Sigmoid colon (tissue), 7 donors: ENCODE results near the gene TP53I11. TPM values are rescaled to one million over a fixed set of nuclear protein-coding genes. Genes with fewer than 3 reads are reported as not detected.

ENCODE experiments used
- DNase-seq: peaks from one replicate; pipeline ENCODE4 v3.0.0-alpha.2; 2019
- H3K27ac ChIP-seq, 4 donors: fragments of 200-600 bp; sonication (generic); one replicate each; pipeline ENCODE4 v1.5.1; 2016 to 2019; ENCODE audit warnings: mild to moderate bottlenecking in 1 of 4
- H3K27me3 ChIP-seq, 3 donors: fragments of 200-600 bp; sonication (generic); one replicate each; pipeline ENCODE4 v1.5.1; 2019; ENCODE audit warnings: mild to moderate bottlenecking in 1 of 3
- H3K36me3 ChIP-seq, 4 donors: fragments of 200-600 bp; sonication (generic); one replicate each; pipeline ENCODE4 v1.5.1; 2016 to 2019
- H3K4me1 ChIP-seq, 4 donors: fragments of 200-600 bp; sonication (generic); one replicate each; pipeline ENCODE4 v1.5.1; 2017 to 2019
- H3K4me3 ChIP-seq, 4 donors: fragments of 200-600 bp; sonication (generic); one replicate each; pipeline ENCODE4 v1.5.1; 2017 to 2019; ENCODE audit warnings: mild to moderate bottlenecking in 2 of 4, moderate library complexity in 1 of 4
- H3K9me3 ChIP-seq, 4 donors: fragments of 200-600 bp in 3 of 4; sonication (generic) in 3 of 4; one replicate each; pipeline versions ENCODE4 v1.5.1 to v1.6.1; 2013 to 2019
- CTCF ChIP-seq, 4 experiments: fragments of 450-650 bp in 3 of 4; fragments of 200-600 bp in 1 of 4; IDR thresholded peaks; one replicate each; pipeline ENCODE4 v1.5.1; 2016 to 2019; ENCODE audit warnings: antibody characterized with exemption in 4 of 4, mild to moderate bottlenecking in 3 of 4, moderate library complexity in 2 of 4
- EP300 ChIP-seq, 4 donors: sonication (generic); formaldehyde crosslinking; IDR thresholded peaks; one replicate each; pipeline ENCODE4 v1.6.1; 2017; ENCODE audit warnings: antibody characterized with exemption in 4 of 4
- POLR2A ChIP-seq, 2 donors: fragments of 450-650 bp; IDR thresholded peaks; one replicate each; pipeline ENCODE4 v1.6.1; 2016; ENCODE audit warnings: antibody characterized with exemption in 2 of 2, mild to moderate bottlenecking in 2 of 2, moderate library complexity in 2 of 2
- POLR2AphosphoS5 ChIP-seq, 4 donors: sonication (generic); formaldehyde crosslinking; IDR thresholded peaks; one replicate each; pipeline ENCODE4 v1.6.1; 2017; ENCODE audit warnings: antibody characterized with exemption in 4 of 4
- WGBS, 2 donors: extraction: QIAGEN DNeasy Blood & Tissue Kit; methylation state at CpG; one replicate each; pipeline ENCODE4 v1.1.7; 2013; 5-methylcytosine and 5-hydroxymethylcytosine counted together
- intact Hi-C: fragments of 100-400 bp; cut with DNase I; formaldehyde crosslinking; loops from one replicate; pipeline ENCODE4 v1.15.1; 2023
- polyA plus RNA-seq, 3 donors: library from polyadenylated mRNA; stranded (reverse); fragments of 200-250 nt; gene quantifications; one replicate each; pipeline ENCODE4 v1.2.3, GENCODE V29; 2013
- total RNA-seq, 4 donors: library from RNA; depleted of rRNA; stranded (reverse); fragments of >200 nt; gene quantifications; one replicate each; pipeline ENCODE4 v1.1.0, GENCODE V29; 2016
- donor health status: healthy with polysubstance abuse.
- donor health status: Bipolar disorder and iron deficiency.
- donor health status: healthy.

Gene TP53I11
- total and polyA plus RNA-seq, 7 donors = 12.0 to 67.0 (median 17.9) TPM

DNA sequence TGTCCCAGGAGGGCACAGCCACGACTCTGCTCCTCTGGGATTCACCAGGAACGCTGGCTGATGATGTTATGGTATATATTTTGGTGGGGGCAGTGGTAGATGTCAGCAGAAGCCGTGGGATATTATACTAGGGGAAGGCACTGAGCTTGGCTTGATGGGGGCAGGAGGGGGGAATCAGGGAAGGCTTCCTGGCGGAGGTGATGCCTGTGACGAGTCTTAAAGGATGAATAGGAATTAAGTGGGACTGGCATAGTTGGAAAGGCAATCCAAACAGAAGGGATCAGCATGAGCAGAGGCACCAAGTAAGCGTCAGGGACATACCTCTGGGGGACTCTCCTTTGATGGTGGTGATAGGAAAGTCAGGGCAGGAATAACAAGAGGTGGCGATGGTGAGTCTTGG, 47.6 kb downstream of the TP53I11 start:
- WGBS, 2 donors = 85 to 89% methylated on average over 7 of the region's 7 CpGs
- Histone ChIP-seq H3K36me3 (peaks cover 0 to 17% (median 0%) of the 10 kb centered on the region in 4 donors), H3K4me1 (peaks cover 0 to 25% (median 8%) of the 10 kb centered on the region in 4 donors), H3K27me3 (no peaks in the 10 kb centered on the region), H3K9me3 (no peaks in the 10 kb centered on the region), H3K4me3 (no peak overlapping the region), H3K27ac (no peak overlapping the region)
- no peak for DNase-seq
- intact Hi-C loops = no loop called here
- TF ChIP-seq POLR2A (IDR thresholded peaks at IDR 0.05) (no peak), CTCF (IDR thresholded peaks at IDR 0.05) (no peak), EP300 (IDR thresholded peaks at IDR 0.05) (no peak), POLR2AphosphoS5 (IDR thresholded peaks at IDR 0.05) (no peak)

DNA sequence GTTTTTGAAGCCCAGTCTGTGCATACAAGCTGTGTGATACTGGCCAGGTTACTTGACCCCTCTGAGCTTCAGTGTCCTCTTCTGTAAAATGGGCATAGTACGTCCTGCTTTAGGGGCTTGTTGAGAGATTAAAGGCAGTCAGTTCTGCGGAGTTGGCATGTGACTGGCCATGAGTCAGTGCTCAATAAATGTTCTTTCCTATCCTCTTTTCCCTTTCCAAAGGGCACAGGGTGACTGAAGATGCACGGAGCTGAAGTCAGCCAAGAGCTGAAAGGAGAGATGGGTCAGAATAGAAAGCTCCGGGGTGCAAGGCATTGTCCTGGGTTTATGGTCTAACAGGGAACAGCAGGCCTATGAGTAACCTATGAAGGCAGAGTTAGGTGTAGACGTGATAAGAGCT, 48.9 kb downstream of the TP53I11 start:
- Histone ChIP-seq H3K36me3 (peaks cover 0 to 17% (median 0%) of the 10 kb centered on the region in 4 donors), H3K4me3 (no peak overlapping the region), H3K4me1 (peaks cover 0 to 25% (median 8%) of the 10 kb centered on the region in 4 donors), H3K9me3 (no peaks in the 10 kb centered on the region), H3K27ac (no peak overlapping the region), H3K27me3 (no peaks in the 10 kb centered on the region)
- DNase-seq = no peak
- 85 to 92% methylated on average over 5 of the region's 5 CpGs for WGBS, 2 donors
- intact Hi-C loops = no loop called here
- TF ChIP-seq EP300 (IDR thresholded peaks at IDR 0.05) (no peak), POLR2AphosphoS5 (IDR thresholded peaks at IDR 0.05) (no peak), POLR2A (IDR thresholded peaks at IDR 0.05) (no peak), CTCF (IDR thresholded peaks at IDR 0.05) (no peak)

DNA sequence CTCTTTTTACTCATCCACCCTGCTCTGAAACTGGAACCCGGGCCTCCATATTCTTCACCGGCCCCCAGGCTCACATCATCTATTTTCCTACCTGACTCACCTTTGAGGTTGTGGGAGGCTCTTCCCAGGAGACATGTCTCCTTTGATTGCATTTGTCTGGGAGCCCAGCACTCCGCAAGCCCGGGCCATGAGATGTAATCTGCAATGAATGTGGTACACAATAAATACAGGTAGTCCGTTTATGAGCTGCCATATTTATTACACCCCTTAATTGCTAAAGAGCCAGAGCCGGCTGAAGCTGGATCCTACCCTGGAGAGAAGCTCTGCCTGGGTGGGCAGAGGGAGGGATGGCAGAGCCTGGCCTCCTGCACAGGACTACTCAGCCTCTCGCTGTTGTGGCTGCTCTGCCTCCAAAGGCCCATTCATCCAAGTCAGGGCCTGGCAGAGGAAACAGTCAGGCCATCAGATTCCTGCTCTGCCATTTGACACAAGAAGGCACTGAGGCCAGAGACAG, 49.5 kb downstream of the TP53I11 start:
- Histone ChIP-seq H3K27ac (no peak overlapping the region), H3K4me1 (peaks cover 0 to 25% (median 8%) of the 10 kb centered on the region in 4 donors), H3K27me3 (no peaks in the 10 kb centered on the region), H3K9me3 (no peaks in the 10 kb centered on the region), H3K36me3 (peaks cover 0 to 11% (median 0%) of the 10 kb centered on the region in 4 donors), H3K4me3 (no peak overlapping the region)
- no peak for TF ChIP-seq POLR2A (IDR thresholded peaks at IDR 0.05)
- TF ChIP-seq CTCF (IDR thresholded peaks at IDR 0.05) = no peak
- no peak for TF ChIP-seq POLR2AphosphoS5 (IDR thresholded peaks at IDR 0.05)
- TF ChIP-seq EP300 (IDR thresholded peaks at IDR 0.05) = no peak
- intact Hi-C loops = no loop called here
- 48 to 83% methylated on average over 7 of the region's 7 CpGs for WGBS, 2 donors
- DNase-seq = no peak

- H3K4me3 ChIP-seq = no peak overlapping the region
- no peak for TF ChIP-seq POLR2AphosphoS5 (IDR thresholded peaks at IDR 0.05)
- 87 to 88% methylated on average over 3 of the region's 3 CpGs for WGBS, 2 donors
- H3K36me3 ChIP-seq = peaks cover 0 to 7% (median 0%) of the 10 kb centered on the region in 4 donors
- H3K27ac ChIP-seq = no peak overlapping the region
- intact Hi-C loops = loop anchor here (5.0 kb wide), 2 partner anchors 273 to 338 kb away; no protein-coding TSS in a partner anchor
- H3K9me3 ChIP-seq = no peaks in the 10 kb centered on the region
- H3K27me3 ChIP-seq = no peaks in the 10 kb centered on the region
- peaks cover 0 to 19% (median 5%) of the 10 kb centered on the region in 4 donors for H3K4me1 ChIP-seq
- no peak for DNase-seq
Observed at GRCh38 chr11:44899959-44900358, 50.7 kb downstream of the TP53I11 start.

DNA sequence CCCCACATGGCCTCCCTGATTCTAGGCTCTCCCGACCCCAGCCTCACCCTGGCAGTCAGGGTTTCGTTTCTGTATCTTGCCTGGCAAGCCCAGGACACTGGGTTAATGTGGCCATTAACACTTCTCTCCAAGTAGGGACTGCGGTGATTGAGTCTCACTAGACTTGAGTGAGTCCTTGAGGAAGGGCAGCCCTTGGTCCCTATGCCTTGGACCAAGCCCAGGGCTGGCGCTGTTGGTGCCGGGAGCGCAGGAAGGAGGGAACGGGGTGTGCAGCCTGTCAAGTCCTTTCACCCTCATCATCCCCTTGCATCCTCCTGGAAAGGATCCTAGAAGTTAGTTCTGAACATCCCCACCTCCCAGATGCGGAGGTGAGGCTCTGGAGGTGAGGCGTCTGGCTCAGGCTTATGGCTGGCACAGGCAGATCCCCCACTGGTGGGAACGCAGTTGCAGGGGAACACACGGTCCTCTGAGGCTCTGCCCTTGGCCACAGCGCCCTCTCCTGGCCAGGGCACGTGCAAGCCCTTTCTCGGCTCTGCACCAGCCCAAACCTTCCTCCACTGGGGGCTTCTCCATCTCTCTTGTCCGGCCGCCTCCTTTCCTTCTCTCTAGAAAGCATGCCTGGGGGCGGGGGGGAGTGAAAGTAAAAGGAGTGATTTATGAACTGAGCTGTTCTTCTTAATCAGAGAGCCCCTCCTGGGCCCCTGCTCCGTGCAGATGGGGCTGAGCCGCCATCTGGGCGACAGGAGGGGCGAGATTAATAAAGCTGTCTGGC, 56.7 kb downstream of the TP53I11 start:
- TF ChIP-seq POLR2A (IDR thresholded peaks at IDR 0.05) (no peak), CTCF (IDR thresholded peaks at IDR 0.05) (peak; percentile 86 to 97 (median 92)), POLR2AphosphoS5 (IDR thresholded peaks at IDR 0.05) (peak in 2 of 4 donors; percentile 58 to 65)
- peak; percentile 91 for DNase-seq
- peak overlapping the region in 1 of 4 donors; percentile 9 for H3K4me3 ChIP-seq
- H3K27me3 ChIP-seq = no peaks in the 10 kb centered on the region
- 46 to 47% methylated on average over 21 of the region's 21 CpGs for WGBS, 2 donors
- peak overlapping the region; percentile 80 to 89 (median 84) for H3K27ac ChIP-seq
- intact Hi-C loops = loop anchor here (1.0 to 2.0 kb wide), 2 partner anchors 119 to 166 kb away; no protein-coding TSS in a partner anchor
- peaks cover 0 to 7% (median 0%) of the 10 kb centered on the region in 4 donors for H3K36me3 ChIP-seq
- no peaks in the 10 kb centered on the region for H3K9me3 ChIP-seq
- H3K4me1 ChIP-seq = peaks cover 0 to 36% (median 24%) of the 10 kb centered on the region in 4 donors
